Activated CD4-positive, alpha-beta memory T cell treated with anti-CD3 and anti-CD28 coated beads, Interleukin-2, amount 10 ng/mL, durations not matched to agents 7 days and 5 days (primary cell): ENCODE data around the gene MLX. TPM values are rescaled to one million over a fixed set of nuclear protein-coding genes. Genes with fewer than 3 reads are reported as not detected.
A peak's percentile ranks its signal among the peaks of the same experiment; 100 is the strongest.

Source experiments
- CTCF ChIA-PET: fragments of 350-600 bp; sonication (Branson Sonifier 250); formaldehyde crosslinking; loops from one replicate; lab custom pipeline; 2021; ENCODE audit warnings: antibody characterized with exemption, inconsistent platforms; lab: Charles Lee
- POLR2A ChIA-PET: fragments of 350-600 bp; sonication (Branson Sonifier 250); formaldehyde crosslinking; loops from one replicate; lab custom pipeline; 2021; ENCODE audit warnings: antibody characterized with exemption; lab: Charles Lee
- DNase-seq: peaks from one replicate; pipeline ENCODE4 v3.0.0-alpha.2; 2020
- H3K27ac Mint-ChIP-seq: one replicate; pipeline ENCODE4 v1.8.0; 2021; ENCODE audit warnings: mild to moderate bottlenecking, mixed read lengths
- H3K27me3 Mint-ChIP-seq: one replicate; pipeline ENCODE4 v1.8.0; 2021; ENCODE audit warnings: mixed read lengths
- H3K36me3 Mint-ChIP-seq: one replicate; pipeline ENCODE4 v1.8.0; 2021; ENCODE audit warnings: low read depth, mixed read lengths
- H3K4me1 Mint-ChIP-seq: one replicate; pipeline ENCODE4 v1.8.0; 2021; ENCODE audit warnings: mixed read lengths
- H3K4me3 Mint-ChIP-seq: one replicate; pipeline ENCODE4 v1.8.0; 2021; ENCODE audit warnings: mild to moderate bottlenecking, mixed read lengths
- H3K9me3 Mint-ChIP-seq: one replicate; pipeline ENCODE4 v1.8.0; 2021; ENCODE audit warnings: mixed read lengths
- total RNA-seq, 2 experiments: library from RNA; stranded (reverse); gene quantifications; one replicate each; pipeline ENCODE4 v1.2.3, GENCODE V29; 2021

The MLX gene, protein sequence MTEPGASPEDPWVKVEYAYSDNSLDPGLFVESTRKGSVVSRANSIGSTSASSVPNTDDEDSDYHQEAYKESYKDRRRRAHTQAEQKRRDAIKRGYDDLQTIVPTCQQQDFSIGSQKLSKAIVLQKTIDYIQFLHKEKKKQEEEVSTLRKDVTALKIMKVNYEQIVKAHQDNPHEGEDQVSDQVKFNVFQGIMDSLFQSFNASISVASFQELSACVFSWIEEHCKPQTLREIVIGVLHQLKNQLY
- total RNA-seq = 10 to 100 TPM; 52.2 to 53.8 TPM

DNA sequence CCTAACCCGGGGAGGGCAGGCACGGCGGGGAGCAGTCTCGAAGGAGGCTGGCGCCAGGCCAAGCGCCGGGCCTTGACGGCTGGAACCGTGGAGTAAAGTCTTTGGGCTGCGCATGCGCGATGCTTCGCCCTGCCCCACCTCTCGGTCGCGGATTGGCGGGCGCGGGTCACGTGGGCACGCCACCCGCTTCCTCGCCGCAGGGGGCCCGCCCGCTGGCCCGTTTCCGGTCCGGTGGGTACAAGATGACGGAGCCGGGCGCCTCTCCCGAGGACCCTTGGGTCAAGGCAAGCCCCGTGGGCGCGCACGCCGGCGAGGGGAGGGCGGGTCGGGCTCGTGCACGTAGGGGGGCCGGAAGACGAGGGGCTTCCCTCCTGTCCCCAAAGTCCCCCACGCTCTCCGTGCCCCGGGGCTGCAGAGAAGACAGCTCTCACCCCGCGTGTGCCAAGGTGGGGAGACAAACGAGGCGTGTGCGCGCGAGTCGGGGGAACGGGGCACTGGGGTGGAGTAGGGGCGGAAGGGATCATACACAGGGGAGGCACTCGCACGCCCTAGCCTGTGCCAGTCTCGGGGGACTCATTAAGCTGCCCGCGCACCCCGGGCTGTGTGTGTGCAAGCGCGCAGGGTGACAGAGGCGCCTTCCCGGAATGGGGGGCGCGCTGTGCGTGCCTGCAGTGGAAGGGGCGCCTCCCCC lies at the start of gene MLX:
Gene MLX (plus strand): TSS at position 218 of the 691 bp plus-strand sequence. CDS start 25 bp downstream, at position 243.
- Mint-ChIP-seq H3K4me3 (peak within 1 kb of the TSS; percentile 92), H3K9me3 (no peaks in the 10 kb centered on the region), H3K4me1 (peaks cover 59% of the 10 kb centered on the region), H3K27me3 (no peaks in the 10 kb centered on the region), H3K36me3 (peaks cover 64% of the 10 kb centered on the region), H3K27ac (peak within 1 kb of the TSS; percentile 93)
- POLR2A ChIA-PET = interaction anchor here (0.7 to 7.7 kb wide), 12 partner anchors 10 to 257 kb away, joined by 3 to 109 read pairs (median 5); partner anchors contain the start of genes BECN1, NAGLU, PLEKHH3 and PSMC3IP
- peak; percentile 93 for DNase-seq
- CTCF ChIA-PET = interaction anchor here (0.9 to 3.8 kb wide), 3 partner anchors 10 to 263 kb away, joined by 5 to 37 read pairs (median 8); partner anchors contain the start of gene PSMC3IP

DNA sequence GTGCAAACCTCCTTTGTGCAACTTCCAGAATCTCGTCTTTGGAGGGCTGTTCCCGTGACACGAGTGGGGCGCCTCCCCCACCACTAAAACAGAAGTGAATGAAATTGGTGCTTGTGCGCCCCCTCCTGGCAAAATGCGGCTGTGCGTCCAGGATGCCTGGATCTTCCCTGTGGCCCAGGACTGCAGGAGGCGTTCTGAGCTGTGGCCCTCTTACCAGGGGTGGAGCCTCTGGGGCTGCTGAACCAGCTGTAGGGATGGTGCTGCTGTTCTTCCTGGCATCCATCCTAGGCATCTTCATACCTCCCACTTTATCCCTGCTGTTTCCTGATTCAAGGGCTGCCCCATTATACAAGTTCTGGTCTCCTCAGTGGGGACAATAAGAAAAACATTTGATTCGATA lies 49.4 kb upstream of the MLX start:
- Mint-ChIP-seq H3K4me3 (no peak overlapping the region), H3K27me3 (peaks cover 26% of the 10 kb centered on the region), H3K36me3 (no peaks in the 10 kb centered on the region), H3K27ac (peak overlapping the region; percentile 26), H3K4me1 (peaks cover 1% of the 10 kb centered on the region), H3K9me3 (no peaks in the 10 kb centered on the region)
- POLR2A ChIA-PET = no interaction called here
- DNase-seq = peak; percentile 84
- CTCF ChIA-PET = interaction anchor here (0.6 to 2.3 kb wide), 29 partner anchors 9 to 818 kb away, joined by 3 to 15 read pairs (median 3); partner anchors contain the start of genes CAVIN1, NAGLU and STAT3

DNA sequence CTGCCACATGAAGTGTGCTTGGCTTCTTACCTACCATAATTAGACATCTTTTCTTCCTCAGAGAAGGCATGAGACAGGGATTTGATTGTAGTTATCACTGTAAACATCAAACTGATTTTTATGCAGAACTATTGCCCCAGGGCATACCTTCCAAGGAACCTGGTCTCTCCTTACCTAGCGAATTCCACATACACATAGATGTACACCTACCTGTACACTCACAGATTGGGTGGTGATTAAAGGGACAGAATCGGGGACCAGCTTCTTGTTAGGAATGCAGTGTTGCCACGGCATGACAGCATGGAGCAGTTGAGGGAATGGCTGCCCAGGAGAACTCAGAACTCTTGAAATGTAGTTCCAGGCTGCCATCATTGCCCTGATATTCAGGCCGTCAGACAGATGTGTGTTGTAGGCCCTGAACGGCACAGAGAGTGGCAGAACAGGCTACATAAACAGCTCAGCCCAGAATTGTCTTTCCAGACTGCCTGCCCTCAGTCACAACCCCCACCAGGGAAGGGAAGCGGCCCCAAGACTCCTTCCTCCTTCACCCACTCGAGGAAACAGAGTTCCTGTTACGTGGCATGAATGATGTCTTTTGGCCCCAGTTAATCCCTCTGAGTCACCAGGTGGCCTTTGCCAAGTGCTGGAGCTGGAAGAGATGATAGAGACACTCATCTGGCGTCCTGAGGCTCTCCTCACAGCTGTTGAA lies 48.7 kb upstream of the MLX start:
- peaks cover 3% of the 10 kb centered on the region for H3K4me1 Mint-ChIP-seq
- H3K27me3 Mint-ChIP-seq = peaks cover 31% of the 10 kb centered on the region
- POLR2A ChIA-PET = interaction anchor here (1.1 kb wide), 1 partner anchor 116 kb away, joined by 3 read pairs; no protein-coding TSS in a partner anchor
- H3K4me3 Mint-ChIP-seq = no peak overlapping the region
- H3K36me3 Mint-ChIP-seq = no peaks in the 10 kb centered on the region
- no peaks in the 10 kb centered on the region for H3K9me3 Mint-ChIP-seq
- no peak for DNase-seq
- no peak overlapping the region for H3K27ac Mint-ChIP-seq
- CTCF ChIA-PET = interaction anchor here (0.6 to 2.3 kb wide), 29 partner anchors 9 to 270 kb away, joined by 3 to 15 read pairs (median 3); partner anchors contain the start of genes CAVIN1, NAGLU and STAT3

DNA sequence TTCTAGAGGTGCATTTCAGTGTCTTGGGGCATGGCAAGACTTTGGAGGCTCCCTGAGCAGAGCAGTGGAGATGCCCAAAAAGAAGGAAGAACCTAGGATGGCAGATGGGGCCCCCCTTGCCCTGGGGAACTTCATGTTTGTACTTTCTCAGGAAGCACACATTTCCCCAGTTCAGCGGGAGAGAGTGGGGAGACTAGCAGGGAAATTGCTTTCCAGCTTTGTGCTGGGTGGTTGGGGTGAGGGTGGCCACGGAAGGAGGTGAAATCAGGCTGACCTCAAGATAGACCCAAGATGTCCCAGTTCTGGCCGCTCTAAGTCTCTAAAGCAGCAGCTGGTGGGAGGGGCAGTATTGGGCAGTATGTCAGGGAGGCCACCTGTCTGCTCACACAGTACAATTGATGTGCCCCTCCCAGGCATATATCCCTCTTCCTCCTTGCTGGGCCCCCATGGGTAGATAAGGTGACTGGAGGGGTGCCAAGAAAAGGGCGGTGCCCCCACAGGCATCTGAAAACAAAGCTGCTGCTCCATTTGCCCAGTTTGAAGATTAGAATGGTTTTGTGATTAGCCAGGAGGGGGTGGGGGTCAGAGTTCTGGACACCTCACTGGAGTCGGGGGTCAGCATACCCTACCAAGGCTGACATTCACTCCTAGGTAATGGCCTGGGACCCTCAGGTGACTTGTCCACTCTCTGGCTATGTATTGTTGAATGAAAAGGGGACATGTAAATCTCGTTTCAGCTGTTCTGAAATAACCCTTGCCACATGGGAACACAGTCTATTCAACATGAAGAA lies 48.0 kb upstream of the MLX start:
- Mint-ChIP-seq H3K27me3 (peaks cover 35% of the 10 kb centered on the region), H3K36me3 (no peaks in the 10 kb centered on the region), H3K27ac (no peak overlapping the region), H3K4me3 (no peak overlapping the region), H3K9me3 (no peaks in the 10 kb centered on the region), H3K4me1 (peaks cover 9% of the 10 kb centered on the region)
- ChIA-PET POLR2A (interaction anchor here (1.1 kb wide), 1 partner anchor 116 kb away, joined by 3 read pairs; no protein-coding TSS in a partner anchor), CTCF (interaction anchor here (1.1 to 2.3 kb wide), 12 partner anchors 8 to 212 kb away, joined by 3 to 15 read pairs (median 4); partner anchors contain the start of genes CAVIN1 and STAT3)
- no peak for DNase-seq

DNA sequence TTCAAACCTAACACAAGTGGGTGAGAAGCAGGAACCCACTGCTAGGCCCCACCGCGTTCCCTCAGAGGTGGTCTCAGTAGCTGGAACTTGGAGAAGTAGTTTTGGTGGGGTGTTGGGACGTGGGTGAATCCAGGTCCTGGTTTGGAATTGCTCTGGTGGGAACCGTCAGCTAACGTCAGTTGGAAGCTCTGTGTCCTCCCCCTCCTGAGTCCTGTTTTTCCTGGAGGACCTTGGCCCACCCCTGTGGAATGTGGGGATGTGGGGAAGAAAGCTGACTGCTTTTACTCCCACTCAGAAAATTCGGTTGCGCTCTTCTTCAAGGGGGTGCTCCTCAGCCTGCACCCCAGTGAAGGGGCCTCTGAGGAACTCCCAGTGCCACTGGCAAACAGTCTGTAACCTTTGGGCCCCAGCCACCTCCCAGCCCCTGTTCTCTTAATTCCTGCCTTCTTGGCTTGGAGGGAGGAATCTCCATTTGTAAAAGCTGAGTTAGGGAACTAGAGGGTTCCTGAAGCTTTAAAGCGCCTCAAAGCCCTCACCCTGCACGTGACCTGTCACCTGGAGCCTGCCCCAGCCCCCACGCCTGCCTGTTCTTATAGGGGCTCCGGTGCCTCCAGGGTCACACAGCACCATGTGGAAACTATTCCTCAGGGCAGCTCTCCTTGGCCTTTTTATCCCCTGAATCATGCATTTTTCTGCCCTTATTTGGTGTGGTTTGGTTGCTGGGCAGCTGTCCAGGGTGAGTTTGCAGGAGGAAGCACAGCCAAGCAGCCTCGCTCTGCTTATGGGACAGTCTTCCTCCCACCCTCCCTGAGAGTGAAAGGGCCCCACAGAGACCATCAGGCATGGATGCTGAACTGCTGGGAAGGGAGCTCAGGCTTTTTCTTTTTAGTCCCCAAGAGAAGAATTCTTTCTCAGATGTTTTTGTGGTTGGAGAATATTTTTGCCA lies 47.1 kb upstream of the MLX start:
- ChIA-PET CTCF (interaction anchor here (0.9 to 1.5 kb wide), 7 partner anchors 11 to 207 kb away, joined by 3 to 6 read pairs (median 4); no protein-coding TSS in a partner anchor), POLR2A (interaction anchor here (0.6 to 1.6 kb wide), 4 partner anchors 16 to 208 kb away, joined by 3 to 4 read pairs (median 4); partner anchors contain the start of genes NAGLU and STAT3)
- Mint-ChIP-seq H3K36me3 (no peaks in the 10 kb centered on the region), H3K9me3 (no peaks in the 10 kb centered on the region), H3K27ac (no peak overlapping the region), H3K4me3 (no peak overlapping the region), H3K4me1 (peaks cover 17% of the 10 kb centered on the region), H3K27me3 (peaks cover 35% of the 10 kb centered on the region)
- DNase-seq = no peak

DNA sequence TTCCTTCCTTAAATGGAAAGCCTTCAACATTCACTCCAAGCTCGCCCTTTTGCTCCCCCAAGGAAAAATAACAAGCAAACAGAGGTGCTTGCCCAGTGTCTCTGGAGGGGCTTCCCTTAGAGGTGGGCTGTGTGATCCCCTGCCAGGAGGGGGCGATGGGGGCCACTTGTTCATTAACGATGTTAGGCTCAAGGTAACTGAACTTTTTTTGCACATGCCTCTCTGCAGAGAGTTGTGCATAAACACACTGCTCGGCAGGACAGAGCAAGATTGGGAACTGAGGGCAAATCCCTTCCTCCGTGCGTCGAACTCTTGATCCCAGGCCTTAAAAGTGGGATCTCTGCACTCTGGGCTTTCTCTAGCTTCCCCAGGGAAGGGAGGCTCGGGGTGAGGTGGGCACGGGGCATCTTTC lies 46.4 kb upstream of the MLX start:
- ChIA-PET CTCF (interaction anchor here (0.9 to 1.5 kb wide), 4 partner anchors 10 to 202 kb away, joined by 3 to 6 read pairs (median 4); no protein-coding TSS in a partner anchor), POLR2A (interaction anchor here (0.6 to 1.6 kb wide), 3 partner anchors 16 to 208 kb away, joined by 3 to 4 read pairs (median 4); partner anchors contain the start of genes NAGLU and STAT3)
- Mint-ChIP-seq H3K9me3 (no peaks in the 10 kb centered on the region), H3K4me3 (no peak overlapping the region), H3K36me3 (no peaks in the 10 kb centered on the region), H3K27me3 (peaks cover 39% of the 10 kb centered on the region), H3K27ac (no peak overlapping the region), H3K4me1 (peaks cover 22% of the 10 kb centered on the region)
- no peak for DNase-seq

DNA sequence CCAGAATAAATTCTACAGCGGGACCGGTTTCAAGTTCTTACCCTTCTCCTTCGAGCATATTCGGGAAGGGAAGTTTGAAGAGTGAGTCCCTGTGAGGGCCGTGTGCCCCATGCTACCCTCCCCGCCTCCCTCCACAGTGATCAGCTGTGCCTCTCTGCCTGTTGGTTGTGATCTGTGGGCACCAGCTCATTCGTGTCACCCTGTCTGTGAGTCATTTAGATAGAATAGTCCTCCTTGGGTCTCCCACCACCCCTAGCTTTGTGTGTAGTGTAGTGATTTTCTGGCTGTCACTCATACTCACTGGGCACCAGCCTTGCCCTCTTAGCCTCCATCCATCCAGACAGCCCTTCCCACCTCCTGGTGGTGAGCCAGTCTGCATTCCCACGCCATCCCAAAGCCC lies 45.9 kb upstream of the MLX start:
- peaks cover 41% of the 10 kb centered on the region for H3K27me3 Mint-ChIP-seq
- no peak for DNase-seq
- ChIA-PET POLR2A (interaction anchor here (1.4 to 1.6 kb wide), 2 partner anchors 15 to 132 kb away, joined by 4 read pairs; partner anchors contain the start of genes NAGLU and STAT3), CTCF (interaction anchor here (1.0 kb wide), 1 partner anchor 200 kb away, joined by 3 read pairs; no protein-coding TSS in a partner anchor)
- no peak overlapping the region for H3K27ac Mint-ChIP-seq
- no peaks in the 10 kb centered on the region for H3K9me3 Mint-ChIP-seq
- peaks cover 22% of the 10 kb centered on the region for H3K4me1 Mint-ChIP-seq
- no peak overlapping the region for H3K4me3 Mint-ChIP-seq
- H3K36me3 Mint-ChIP-seq = no peaks in the 10 kb centered on the region

DNA sequence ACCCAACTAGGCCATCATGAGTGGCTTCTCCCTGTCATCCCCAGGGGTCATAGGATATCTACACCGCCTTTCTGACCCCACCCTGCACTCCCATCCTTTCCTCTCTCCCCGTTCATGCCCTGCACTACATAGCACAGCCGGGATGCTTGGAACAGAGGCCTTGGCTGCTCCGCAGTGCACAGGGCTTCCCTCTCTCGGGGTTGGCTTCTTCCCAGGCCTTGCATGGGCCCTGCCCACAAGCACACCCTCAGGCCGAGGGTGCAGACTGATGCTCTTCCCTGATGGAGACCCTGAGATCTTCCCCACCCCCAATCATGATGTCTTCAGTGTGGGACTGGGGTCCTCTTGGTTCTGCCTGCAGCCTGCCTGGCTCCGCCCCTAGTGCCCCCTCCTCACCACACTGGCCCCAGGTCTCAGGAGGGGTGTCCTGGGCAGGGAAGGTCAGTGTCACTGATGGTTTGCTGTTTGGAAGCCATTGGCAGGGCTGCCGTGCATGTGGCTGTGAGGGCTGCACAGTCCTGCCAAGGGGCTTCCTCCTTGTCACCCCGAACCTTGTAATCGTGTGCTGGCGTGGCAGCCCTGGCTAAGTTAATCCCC lies 45.1 kb upstream of the MLX start:
- POLR2A ChIA-PET = interaction anchor here (1.6 kb wide), 1 partner anchor 15 kb away, joined by 4 read pairs; the partner anchor contains the start of gene NAGLU

DNA sequence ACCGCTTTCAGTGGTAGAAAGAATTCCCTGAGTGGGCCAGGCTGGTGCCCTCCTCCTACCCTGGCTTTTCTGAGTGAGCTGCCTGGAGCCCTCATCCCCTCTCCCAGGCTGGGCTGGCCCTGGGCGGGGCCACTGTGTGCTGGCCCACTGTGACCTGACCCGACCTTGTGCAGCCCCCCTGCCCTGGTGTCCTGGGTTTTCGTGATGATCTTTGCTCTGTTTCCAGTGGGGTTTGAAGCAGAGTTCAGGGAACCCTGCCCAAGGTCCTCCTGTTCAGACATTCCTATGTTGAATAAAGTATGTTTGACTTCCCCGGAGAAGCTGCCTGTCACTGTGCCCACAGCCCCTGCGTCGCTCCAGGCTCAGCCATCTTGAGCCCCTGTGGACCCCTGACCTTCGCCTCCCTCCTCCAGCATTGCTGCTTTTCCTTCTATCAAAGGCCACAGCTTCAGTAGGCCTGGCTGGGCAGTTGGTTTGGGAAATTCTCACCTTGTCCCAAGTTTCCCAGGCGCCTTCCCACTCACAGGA lies 44.6 kb upstream of the MLX start:
- peaks cover 22% of the 10 kb centered on the region for H3K4me1 Mint-ChIP-seq
- no peaks in the 10 kb centered on the region for H3K36me3 Mint-ChIP-seq
- no peak for DNase-seq
- ChIA-PET CTCF (interaction anchor here (0.6 kb wide), 1 partner anchor 75 kb away, joined by 3 read pairs; no protein-coding TSS in a partner anchor), POLR2A (interaction anchor here (0.7 kb wide), 1 partner anchor 10 kb away, joined by 5 read pairs; no protein-coding TSS in a partner anchor)
- H3K27ac Mint-ChIP-seq = no peak overlapping the region
- H3K4me3 Mint-ChIP-seq = no peak overlapping the region
- no peaks in the 10 kb centered on the region for H3K9me3 Mint-ChIP-seq
- peaks cover 41% of the 10 kb centered on the region for H3K27me3 Mint-ChIP-seq

More for the DNA sequence above, 45.1 kb upstream of the MLX start:
- peaks cover 22% of the 10 kb centered on the region for H3K4me1 Mint-ChIP-seq
- no peak for DNase-seq
- CTCF ChIA-PET = no interaction called here
- H3K36me3 Mint-ChIP-seq = no peaks in the 10 kb centered on the region
- peaks cover 40% of the 10 kb centered on the region for H3K27me3 Mint-ChIP-seq
- H3K27ac Mint-ChIP-seq = no peak overlapping the region
- no peaks in the 10 kb centered on the region for H3K9me3 Mint-ChIP-seq
- H3K4me3 Mint-ChIP-seq = no peak overlapping the region

DNA sequence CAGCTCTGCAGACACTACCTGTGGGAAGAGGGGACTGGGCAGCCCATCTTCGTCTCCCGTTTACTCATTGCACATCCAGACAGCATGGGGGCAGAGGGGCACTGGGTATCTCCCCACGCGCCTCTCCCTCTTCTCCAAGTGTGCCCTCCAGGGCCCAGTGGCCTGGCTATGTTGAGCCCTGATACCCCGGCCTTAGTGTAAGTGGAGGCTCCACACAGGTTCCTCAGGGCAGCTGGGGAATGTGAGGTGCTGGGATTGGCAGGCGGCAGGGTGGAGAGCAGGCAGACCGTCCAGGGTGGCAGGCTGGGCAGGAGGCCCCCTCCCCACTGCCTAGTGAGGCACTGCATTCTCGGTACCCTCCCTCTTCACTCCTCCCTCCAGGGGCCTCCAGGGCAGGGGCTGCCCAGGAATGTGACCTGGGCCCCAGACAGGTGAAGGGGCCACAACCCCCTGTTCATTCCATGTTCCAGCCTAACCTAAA lies 44.1 kb upstream of the MLX start:
- Mint-ChIP-seq H3K36me3 (no peaks in the 10 kb centered on the region), H3K9me3 (no peaks in the 10 kb centered on the region), H3K4me1 (peaks cover 21% of the 10 kb centered on the region), H3K27me3 (peaks cover 42% of the 10 kb centered on the region), H3K4me3 (no peak overlapping the region), H3K27ac (no peak overlapping the region)
- ChIA-PET POLR2A (interaction anchor here (0.7 kb wide), 1 partner anchor 10 kb away, joined by 5 read pairs; no protein-coding TSS in a partner anchor), CTCF (interaction anchor here (0.6 kb wide), 1 partner anchor 75 kb away, joined by 3 read pairs; no protein-coding TSS in a partner anchor)
- DNase-seq = no peak
